Activated CD4-positive, CD25-positive, alpha-beta regulatory T cell (primary cell): Measurements from ENCODE around the gene TGFBR2.
A peak's percentile ranks its signal among the peaks of the same experiment; 100 is the strongest.

Experiments used
- DNase-seq, 4 experiments: peaks; one replicate each; lab custom pipeline; 2025; lab: John Stamatoyannopoulos, UW

TGFBR2 gene

DNA sequence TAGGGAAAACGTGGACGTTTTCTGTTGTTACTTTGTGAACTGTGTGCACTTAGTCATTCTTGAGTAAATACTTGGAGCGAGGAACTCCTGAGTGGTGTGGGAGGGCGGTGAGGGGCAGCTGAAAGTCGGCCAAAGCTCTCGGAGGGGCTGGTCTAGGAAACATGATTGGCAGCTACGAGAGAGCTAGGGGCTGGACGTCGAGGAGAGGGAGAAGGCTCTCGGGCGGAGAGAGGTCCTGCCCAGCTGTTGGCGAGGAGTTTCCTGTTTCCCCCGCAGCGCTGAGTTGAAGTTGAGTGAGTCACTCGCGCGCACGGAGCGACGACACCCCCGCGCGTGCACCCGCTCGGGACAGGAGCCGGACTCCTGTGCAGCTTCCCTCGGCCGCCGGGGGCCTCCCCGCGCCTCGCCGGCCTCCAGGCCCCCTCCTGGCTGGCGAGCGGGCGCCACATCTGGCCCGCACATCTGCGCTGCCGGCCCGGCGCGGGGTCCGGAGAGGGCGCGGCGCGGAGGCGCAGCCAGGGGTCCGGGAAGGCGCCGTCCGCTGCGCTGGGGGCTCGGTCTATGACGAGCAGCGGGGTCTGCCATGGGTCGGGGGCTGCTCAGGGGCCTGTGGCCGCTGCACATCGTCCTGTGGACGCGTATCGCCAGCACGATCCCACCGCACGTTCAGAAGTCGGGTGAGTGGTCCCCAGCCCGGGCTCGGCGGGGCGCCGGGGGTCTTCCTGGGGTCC is at the start of gene TGFBR2:
Gene TGFBR2 (plus strand): TSS at position 301 of the 731 bp plus-strand sequence. CDS start 283 bp downstream, at position 584.
- DNase-seq, result peak; percentile 49 to 71 (median 68)

DNA sequence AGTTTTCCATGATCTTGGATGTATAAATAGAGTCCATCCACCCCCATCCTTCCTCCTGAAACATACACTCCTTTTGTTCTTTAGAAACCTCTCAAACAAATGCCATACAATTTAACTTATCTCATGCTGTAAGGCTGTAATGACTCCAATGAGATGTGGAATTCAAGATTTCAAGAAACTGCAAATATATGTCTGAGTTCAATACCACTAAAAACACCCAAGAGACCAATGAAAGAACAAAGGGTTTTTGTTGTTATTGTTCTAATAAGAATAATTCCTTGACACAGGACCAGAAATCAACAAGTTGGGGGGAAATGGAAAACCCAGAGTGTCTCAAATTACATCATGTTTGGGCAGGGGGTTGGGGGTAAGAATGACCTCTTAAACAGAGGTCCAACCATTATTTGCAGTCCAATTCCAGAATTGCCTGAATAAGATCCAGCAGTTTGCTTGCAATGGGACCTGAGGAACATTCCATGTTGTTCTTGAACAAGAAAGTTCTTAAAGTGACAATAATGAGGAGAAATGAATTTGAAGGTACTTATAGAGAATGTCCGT is 48.6 kb upstream of the TGFBR2 start:
- DNase-seq, result no peak

DNA sequence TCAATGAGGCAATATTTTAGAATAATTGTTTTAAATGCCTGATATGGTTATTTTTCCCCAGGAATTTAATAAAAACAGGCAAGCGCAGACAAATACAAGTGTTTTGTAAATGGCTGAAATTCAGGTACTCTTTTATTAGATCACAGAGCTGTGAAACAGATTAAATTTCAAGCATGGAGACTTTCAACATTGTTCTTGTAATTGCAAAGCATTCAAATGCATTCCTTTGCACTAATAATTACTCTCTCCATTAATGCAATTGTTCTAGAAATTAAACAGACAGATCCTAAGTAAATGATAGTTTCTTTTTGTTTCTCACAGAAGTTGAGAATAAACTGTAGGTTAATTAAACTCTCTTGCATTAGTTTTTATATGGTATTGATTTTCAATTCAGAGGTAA is 42.4 kb upstream of the TGFBR2 start:
- DNase-seq, result no peak

DNA sequence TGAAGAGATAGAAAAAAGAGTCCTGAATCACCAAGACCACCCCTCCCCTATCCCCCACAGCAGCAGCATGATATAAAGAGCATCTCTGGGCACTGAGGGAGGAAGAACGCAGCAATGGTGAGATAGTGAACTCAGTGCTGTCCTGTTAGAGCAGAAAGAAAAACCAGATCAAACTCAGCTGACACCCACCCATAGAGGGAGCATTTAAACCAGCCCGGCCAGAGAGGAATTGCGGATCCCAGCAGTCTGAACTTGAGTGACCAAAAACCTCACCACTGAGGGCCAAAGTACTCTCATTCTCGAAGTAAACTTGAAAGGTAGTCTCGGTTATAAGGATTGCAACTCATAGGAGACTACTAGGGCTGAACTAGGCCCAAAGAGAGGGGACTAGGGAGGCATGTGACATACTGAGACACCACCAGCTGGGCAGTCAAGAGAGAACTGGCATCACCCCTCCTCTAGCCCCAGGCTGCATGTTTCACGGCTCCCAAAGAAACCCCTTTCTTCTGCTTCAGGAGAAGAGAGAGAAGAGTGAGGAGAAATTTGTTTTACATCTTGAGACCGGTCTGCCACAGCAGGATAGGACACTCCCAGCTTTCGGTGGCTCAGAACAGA is 39.2 kb upstream of the TGFBR2 start:
- no peak for DNase-seq

DNA sequence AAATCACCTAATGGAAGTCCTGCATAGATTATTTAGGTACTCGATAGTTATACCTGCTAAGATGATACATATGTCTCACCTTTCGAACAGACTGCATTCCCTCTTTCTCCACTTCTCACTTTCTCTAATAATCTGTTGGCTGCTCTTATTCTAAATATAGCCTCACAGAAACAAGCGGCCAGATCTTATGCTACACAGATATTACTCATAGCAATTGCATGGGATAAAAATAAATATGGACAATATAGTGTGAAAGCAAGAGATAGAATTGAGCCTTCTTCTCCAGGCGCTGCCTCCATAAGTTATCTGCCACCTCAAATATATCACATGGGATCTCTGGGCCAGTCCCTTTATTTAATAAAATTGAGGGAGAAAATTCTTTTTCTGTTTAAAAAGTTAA is 29.5 kb upstream of the TGFBR2 start:
- no peak for DNase-seq

DNA sequence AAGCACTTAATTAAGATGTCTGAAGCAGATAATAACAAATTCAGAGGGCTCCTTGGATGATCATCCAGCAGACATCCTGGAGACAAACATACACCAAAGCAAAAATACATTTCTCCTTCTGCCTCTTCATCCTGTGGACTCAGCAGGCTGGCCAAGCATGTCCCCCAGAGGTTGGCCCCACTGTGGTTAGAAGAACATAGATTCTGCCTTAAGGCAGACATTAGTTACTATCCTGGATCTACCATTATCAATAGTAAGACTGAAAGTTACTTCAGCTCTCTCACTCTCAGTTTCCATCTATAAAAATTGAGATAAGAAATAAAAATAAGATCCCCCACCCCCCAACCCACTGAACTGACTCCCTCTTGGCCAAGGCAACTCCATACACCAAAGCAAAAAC is 28.6 kb upstream of the TGFBR2 start:
- DNase-seq, result no peak

DNA sequence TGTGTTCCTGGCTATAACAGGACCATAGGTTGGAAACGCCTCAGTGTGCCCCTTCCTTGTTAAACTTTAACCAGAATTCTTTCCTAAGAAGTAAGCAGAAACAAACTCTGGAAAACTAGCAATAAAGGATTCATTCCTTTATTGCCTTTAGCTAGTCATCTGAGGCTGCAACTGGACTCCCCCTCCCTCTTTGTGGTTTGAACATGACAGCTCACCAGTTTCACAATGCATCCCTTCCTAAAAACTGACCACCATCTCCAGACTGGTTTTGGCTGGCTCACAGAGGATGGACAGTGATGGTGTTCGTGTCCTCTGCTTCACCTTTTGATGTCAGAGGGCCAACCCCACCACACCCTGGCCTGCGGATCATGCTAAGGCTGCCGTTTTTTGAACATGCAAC is 27.9 kb upstream of the TGFBR2 start:
- DNase-seq, result no peak

DNA sequence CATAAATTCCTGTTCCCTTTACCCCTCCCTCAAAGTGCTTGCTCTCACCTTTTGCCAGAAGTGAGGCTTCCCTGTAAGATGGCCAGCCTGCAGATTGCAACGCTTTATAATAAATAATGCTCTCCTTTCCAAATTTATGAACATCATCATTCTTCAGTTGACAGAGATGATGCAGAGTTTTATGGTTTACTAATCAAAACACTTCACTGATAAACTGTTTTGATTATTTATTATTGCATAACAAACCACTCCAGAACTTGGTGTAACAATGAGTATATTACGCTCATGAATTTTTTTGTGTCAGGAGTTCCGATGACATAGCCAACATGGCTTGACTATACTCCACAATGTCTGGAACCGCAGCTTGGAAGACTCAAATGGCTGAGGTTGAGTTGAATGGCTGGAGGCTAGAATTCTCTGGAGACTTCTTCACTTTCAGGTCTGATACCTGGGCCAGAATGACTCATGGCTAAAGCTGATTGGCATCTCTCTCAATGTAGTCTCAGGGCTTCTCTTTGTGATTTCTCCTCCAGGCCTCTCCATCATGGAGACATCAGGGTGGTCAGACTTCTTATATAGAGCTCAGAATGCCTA is 27.3 kb upstream of the TGFBR2 start:
- DNase-seq, result no peak

DNA sequence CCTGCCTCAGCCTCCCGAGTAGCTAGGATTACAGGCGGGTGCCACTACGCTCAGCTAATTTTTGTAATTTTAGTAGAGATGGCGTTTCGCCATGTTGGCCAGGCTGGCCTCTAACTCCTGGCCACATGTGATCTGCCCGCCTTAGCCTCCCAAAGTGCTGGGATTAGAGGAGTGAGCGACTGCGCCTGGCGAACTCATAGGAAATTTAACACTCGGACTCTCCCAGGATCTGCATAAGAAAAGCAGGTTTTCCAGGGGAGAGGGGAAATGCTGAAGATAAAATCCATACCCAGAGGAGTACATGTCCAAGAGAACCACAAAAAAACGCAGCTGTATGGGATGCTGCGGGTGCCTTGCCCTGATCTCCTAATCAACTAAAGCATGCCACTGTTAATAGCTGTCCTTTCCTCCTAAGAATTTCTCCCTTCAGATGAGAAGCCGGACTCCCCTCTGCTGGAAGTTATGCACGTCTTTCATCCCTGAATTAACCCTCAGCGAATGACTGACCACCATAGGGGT is 25.3 kb upstream of the TGFBR2 start:
- no peak for DNase-seq

DNA sequence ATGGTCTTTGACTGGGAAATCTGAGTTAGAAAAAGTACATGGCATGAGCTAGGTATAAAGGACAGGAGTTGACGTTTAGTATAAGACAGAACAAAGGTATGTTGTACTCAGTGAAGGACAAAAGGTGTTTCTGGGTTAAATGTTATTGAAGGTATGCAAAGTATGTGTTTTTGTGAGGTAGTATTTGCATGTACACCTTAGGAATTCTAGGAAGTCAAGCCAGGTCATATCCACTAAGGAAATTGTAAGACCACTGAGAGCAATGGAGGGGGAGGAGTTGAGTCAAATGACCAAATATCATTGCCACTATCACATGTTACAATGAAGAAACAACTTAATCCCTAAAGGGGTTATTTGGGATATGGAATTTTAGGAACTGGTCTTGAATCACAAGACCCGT is 24.4 kb upstream of the TGFBR2 start:
- DNase-seq, result no peak

DNA sequence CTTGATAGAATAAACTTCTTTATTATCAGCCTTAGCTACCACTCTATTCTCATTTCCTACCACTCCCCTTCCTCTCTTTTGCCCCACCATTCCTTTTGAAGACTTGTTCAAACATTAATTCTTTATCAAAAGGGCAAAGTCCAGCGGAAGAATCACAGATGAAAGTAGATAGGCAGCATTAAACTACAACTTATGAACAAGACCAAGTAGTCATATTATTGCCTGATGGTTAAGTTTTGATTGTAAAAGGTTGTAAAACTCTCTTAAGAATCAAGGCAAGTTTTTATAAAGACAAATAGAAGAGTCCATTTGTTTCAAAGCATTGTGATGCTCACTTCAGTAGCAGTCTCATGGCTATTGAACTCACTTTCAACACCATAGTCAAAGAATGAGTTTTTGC is 22.4 kb upstream of the TGFBR2 start:
- DNase-seq, result no peak

DNA sequence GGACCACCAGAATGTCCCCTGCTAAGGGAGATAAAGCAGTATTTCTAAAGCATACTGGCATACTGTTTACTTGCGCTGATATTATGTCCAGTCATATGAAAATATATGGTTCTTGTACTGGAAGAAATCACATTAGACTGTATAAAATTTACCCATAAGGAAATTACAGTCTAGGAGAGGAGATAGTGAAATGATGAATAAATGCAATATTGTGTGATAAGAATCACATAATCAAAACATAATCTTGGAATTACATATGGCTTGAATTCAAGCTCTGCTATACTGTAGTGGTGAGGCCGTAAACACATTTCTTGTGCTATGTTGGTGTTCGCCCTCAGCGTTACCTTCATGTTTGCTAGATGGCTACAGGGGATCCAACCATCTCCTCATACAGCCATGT is 20.7 kb upstream of the TGFBR2 start:
- no peak for DNase-seq

DNA sequence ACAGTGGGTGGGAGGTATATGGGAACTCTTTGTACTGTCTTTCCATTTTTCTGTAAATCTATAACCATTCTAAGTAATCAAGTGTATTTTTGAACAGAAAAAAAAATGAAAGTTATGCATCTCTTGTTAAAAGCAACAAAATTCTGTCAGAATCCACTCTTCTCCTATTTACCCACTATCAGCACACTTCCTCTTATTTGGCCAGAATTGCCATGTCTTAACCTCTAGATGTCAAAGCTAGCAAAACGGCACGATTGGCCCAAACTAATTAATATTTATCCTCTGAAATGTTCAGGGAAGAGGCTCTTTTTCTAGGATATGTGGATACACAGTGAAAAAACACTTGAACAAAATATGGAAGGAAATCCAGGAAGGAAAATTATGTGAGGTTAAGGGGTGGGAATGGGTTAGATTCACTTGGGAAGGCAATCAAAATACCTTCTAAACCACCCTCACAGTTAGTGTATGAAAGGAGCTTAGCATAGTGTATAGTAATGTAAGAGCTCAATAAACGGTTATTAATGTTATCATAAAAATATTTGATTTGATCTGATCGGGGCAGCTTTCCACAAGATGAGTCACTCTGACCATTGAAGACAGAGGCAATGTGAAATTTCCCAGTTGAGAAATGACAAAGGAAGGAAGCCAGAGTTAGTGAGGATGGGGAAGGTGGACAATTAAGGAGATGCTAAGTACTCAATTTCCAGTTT is 20.1 kb upstream of the TGFBR2 start:
- no peak for DNase-seq

DNA sequence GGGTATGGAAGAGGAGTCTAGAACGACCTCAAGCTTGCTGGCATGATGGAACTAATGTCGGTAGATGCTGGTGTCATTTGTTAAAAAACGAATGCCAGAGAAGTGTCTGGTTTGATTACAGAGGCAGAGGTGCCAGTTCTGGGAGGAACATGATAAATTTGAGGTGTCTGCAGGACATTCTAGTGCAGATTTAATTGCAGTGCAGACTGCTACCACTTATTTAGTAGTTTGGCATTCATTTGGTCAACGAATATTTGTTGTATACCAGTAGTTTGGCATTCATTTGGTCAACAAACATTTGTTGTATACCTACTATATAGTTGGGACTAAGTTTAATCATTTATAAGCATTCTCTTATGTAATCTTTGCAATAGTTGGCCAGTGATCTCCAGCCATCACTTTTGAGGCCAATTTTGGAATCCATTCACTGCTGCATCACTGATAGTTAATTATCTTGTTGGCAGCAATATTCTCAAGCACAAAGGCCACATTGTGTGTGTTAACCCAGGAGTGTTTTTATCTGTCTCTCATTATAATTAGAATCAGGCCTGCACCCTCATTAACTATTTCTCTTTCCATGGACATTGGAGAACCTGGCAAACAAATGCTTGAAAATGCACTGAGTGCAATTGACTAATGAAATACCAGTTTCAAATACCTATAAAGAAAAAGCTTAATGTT is 19.5 kb upstream of the TGFBR2 start:
- DNase-seq, result no peak

DNA sequence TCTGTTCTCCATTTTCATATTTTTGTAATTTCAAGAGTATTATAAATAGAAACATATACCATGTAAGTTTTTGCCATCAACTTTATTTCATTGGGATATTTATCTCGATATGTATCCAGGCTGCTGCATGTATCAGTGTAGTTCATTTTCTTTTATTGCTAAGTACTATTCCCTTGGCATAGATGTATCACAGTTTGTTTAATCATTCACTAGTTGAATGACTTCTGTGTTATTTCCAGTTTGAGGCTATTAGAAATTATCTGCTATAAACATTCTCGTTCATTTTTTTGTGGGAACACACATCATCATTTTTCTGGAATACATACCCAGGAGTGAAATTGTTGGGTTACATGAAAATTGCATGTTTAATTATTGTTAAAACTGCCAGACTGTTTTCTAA is 18.5 kb upstream of the TGFBR2 start:
- no peak for DNase-seq

DNA sequence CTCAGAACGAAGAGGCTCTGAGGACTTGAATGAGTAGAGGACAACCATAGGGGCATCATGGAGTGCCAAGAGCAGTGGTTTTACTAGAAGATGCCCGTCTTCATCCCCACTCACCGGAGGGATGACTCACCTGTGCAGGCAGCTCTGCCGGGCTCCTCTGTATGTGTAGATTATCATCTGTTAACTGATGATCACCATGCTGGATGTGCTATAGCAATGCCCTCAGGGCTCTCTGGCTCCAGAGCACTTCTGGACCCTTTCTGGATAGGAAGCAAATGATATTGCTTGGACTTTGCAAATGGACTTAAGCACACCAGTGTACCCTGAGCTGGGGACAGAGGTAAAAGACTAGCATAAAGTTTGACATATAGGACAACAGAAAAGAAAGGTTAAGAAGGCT is 10.2 kb upstream of the TGFBR2 start:
- no peak for DNase-seq

DNA sequence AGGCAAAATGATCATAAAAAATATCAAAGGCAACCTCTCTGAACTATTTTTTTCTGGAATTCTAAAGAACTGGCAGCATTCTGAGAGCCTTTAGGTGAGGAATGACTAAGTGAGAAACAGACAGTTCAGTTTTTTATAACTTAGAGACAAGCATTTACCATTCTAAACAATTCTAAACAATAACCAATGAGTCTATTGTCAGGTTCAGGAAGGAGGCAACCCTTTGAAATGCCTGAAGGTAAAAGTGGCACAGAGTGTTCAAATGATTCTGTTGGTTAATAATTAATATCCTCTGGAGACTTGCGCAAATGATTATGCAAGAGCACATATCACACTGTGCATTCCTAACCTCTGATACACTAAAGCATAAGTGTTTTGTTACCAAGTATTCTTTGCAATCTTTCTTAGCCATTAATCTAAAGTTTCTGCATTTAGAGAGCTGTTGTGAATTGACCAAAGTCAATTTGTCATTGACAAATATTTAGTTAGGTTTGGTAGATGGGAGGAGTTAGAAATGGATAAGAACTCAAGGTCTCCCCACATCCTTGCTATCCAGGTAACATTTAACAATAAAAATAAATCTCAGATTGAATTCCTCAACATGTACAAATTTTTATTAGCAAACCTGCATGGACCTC is 9.2 kb upstream of the TGFBR2 start:
- DNase-seq, result no peak

DNA sequence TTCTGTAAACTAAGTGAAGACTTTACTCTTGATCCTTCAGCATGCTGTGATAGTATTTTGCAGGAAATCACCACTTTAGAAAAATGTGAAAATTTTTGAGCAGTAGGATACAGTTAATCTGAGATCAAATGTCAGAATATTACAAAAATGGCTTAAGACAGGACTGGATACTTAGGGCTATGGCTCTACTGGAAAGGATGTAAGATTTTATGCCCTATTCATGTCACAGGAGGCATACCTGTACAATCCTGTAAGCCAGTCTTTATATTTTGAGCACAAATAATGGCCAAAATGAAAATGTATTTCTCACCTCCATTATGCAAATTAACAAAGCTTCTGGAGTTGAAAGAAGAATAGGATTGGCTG is 8.6 kb upstream of the TGFBR2 start:
- DNase-seq, result no peak

DNA sequence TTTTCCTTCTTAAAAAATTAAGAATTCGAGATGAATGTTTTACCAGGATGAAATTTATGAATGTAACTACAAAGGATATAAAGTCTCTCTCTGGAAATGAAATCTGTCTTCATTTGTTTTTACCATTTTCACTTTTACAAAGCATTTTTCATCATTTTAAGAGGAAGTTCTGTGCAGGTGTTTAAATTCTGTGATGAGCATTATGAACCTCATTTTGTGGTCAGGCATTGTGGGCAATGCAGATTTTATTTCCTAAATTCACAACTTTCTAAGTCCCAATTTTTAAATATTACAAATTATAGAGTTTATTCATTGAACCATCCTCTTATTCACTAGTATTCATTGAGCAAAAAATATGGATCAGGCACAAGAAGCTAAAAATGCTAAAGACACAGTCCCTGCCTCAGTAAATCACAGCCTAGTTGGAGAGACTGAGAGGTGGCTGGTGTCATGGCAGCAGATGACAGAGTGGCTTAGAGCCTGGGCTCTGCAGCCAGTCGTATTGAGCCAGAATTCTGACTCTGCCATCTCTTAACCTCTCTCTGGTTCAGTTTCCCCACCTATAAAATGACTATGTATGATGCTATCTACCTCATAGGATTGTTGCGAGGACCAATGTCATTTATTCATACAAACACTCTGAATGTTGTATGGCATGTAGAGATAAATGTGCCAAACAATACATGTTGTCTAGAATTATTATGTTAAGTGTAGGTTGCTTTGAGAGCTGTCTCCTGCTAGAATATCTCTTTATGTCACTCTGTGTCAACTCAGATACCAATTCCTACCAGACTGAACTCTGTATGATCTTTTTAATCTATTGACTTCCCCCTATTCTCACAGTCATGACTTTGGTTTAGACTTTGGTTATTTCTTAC is 7.5 kb upstream of the TGFBR2 start:
- DNase-seq, result no peak

DNA sequence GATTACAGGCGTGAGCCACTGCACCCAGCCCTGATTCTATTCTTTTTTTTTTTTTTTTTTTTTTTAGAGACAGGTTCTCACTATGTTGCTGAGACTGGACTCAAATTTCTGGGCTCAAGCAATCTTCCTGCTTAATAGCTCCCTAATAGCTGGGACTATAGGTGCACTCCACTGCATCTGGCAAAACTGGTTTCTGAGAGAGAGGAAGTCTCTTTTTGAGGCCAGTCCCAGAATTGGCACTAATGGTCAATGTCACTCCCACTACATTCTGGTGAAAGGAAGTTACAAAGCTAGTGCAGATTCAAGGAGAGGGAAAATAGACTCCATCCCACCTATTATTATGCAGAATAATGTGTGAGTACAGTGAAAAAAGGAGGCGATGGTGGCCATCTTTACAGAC is 5.8 kb upstream of the TGFBR2 start:
- DNase-seq, result no peak
